ENCODE results near the gene MDFIC.

MDFIC gene

GRCh38 chr7:115034515-115034914, 112.6 kb downstream of the MDFIC start:
- Histone ChIP-seq H3K27ac (no peak overlapping the region), H3K9me3 (ENCODE audit: severe bottlenecking) (no peaks in the 10 kb centered on the region), H3K4me3 (ENCODE audit: low read depth, low read length) (no peak overlapping the region), H3K27me3 (ENCODE audit: insufficient read depth, low read depth, severe bottlenecking) (no peaks in the 10 kb centered on the region), H3K36me3 (no peaks in the 10 kb centered on the region)
- no peak for TF ChIP-seq CTCF (IDR thresholded peaks at IDR 0.05; ENCODE audit: low read depth, low read length)
- no peak for DNase-seq

- Histone ChIP-seq H3K27ac (no peak overlapping the region), H3K4me3 (ENCODE audit: low read depth, low read length) (no peak overlapping the region), H3K36me3 (no peaks in the 10 kb centered on the region), H3K9me3 (ENCODE audit: severe bottlenecking) (no peaks in the 10 kb centered on the region), H3K27me3 (ENCODE audit: insufficient read depth, low read depth, severe bottlenecking) (no peaks in the 10 kb centered on the region)
- no peak for DNase-seq
- TF ChIP-seq CTCF (IDR thresholded peaks at IDR 0.05; ENCODE audit: low read depth, low read length), result no peak
These were observed 115.4 kb downstream of the MDFIC start for GRCh38 chr7:115037128-115037802.

- Histone ChIP-seq H3K36me3 (no peaks in the 10 kb centered on the region), H3K27me3 (ENCODE audit: insufficient read depth, low read depth, severe bottlenecking) (no peaks in the 10 kb centered on the region), H3K9me3 (ENCODE audit: severe bottlenecking) (no peaks in the 10 kb centered on the region), H3K4me3 (ENCODE audit: low read depth, low read length) (no peak overlapping the region), H3K27ac (no peak overlapping the region)
- TF ChIP-seq CTCF (IDR thresholded peaks at IDR 0.05; ENCODE audit: low read depth, low read length), result no peak
- no peak for DNase-seq
These were observed 116.3 kb downstream of the MDFIC start for GRCh38 chr7:115038158-115038557.

GRCh38 chr7:115040057-115040456, 118.2 kb downstream of the MDFIC start:
- TF ChIP-seq CTCF (IDR thresholded peaks at IDR 0.05; ENCODE audit: low read depth, low read length), result no peak

GRCh38 chr7:115040495-115040894, 118.6 kb downstream of the MDFIC start:
- Histone ChIP-seq H3K27ac (no peak overlapping the region), H3K9me3 (ENCODE audit: severe bottlenecking) (no peaks in the 10 kb centered on the region), H3K36me3 (no peaks in the 10 kb centered on the region), H3K4me3 (ENCODE audit: low read depth, low read length) (no peak overlapping the region), H3K27me3 (ENCODE audit: insufficient read depth, low read depth, severe bottlenecking) (no peaks in the 10 kb centered on the region)
- no peak for TF ChIP-seq CTCF (IDR thresholded peaks at IDR 0.05; ENCODE audit: low read depth, low read length)
- no peak for DNase-seq

More at GRCh38 chr7:115040057-115040456, 118.2 kb downstream of the MDFIC start:
- H3K4me3 ChIP-seq (ENCODE audit: low read depth, low read length), result no peak overlapping the region
- no peaks in the 10 kb centered on the region for H3K9me3 ChIP-seq (ENCODE audit: severe bottlenecking)
- H3K27me3 ChIP-seq (ENCODE audit: insufficient read depth, low read depth, severe bottlenecking), result no peaks in the 10 kb centered on the region
- no peaks in the 10 kb centered on the region for H3K36me3 ChIP-seq
- H3K27ac ChIP-seq, result no peak overlapping the region
- no peak for DNase-seq

DNA sequence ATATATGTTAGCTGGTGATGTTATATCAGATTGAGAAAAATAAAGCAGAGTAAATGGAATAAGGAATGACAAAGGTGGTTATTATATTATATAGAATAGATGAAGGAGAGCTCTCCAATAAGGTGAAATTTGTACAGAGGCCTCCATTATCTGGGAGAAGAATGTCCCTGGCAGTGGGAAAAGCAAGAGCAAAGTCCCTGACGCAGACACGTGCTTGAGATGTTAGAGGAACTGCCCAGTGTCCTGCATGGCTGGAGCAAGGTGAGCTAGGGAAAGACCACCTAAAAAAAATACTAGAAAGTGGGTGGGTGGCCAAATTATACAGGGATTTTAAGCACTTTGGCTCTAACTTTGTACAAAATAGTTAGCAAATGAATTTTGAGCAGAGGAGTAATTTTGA, 120.7 kb downstream of the MDFIC start:
- Histone ChIP-seq H3K36me3 (no peaks in the 10 kb centered on the region), H3K27me3 (ENCODE audit: insufficient read depth, low read depth, severe bottlenecking) (no peaks in the 10 kb centered on the region), H3K27ac (no peak overlapping the region), H3K4me3 (ENCODE audit: low read depth, low read length) (no peak overlapping the region), H3K9me3 (ENCODE audit: severe bottlenecking) (no peaks in the 10 kb centered on the region)
- TF ChIP-seq CTCF (IDR thresholded peaks at IDR 0.05; ENCODE audit: low read depth, low read length), result no peak
- DNase-seq, result no peak
